Amniotic epithelial cell (primary cell): ENCODE data around the gene ACSF3.
A peak's percentile ranks its signal among the peaks of the same experiment; 100 is the strongest.
"Not testable (repeated sequence)": the region's sequence is repeated elsewhere in the genome, so short reads cannot be mapped to it uniquely, and the experiment has no call there.

Experiments
- DNase-seq: peaks from one replicate; pipeline ENCODE4 v3.0.0-alpha.2; 2010; ENCODE audit warnings: low read depth

The ACSF3 gene

DNA sequence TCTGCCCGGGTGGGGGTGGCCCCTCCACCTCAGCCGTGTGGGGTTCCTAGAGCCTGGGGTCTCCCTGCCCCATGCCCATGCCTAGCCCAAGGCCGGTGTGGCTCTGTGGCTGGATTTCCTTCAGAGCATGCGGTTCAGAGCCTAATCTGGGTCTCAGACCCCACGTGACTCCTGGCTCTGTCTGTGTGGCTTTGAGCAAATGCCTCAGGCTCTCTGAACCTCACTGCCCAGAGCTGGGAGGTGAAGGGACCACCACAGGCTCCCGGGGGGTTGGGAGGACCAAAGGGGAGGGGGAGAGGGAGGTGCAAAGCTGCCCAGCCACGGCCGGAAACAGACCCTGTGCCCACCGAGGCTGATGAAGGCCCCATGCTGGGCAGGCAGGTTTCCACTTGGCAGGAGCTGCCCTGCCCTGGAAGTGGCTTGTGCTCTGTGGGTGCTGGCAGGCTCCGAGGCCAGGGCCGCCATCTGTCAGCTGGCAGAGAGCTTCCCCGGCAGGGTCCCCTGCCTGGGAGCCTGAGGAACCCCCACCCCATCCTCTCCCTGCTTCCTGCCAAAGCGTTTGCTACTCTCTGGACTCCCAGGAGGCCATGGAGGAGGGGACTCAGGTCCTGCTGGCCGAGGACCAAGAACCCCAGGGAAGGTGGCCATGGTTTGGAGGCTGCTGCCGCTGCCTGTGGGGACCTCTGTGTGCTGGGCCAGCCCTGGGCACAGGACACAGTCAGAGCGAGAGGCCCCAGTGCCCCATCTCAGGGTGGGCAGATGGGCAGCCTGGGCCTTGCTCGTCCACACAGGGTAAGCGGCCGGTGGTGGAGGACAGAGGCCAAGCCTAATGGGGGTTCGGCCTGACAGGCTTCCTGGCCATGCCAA lies 81.9 kb downstream of the ACSF3 start:
- DNase-seq, result no peak

DNA sequence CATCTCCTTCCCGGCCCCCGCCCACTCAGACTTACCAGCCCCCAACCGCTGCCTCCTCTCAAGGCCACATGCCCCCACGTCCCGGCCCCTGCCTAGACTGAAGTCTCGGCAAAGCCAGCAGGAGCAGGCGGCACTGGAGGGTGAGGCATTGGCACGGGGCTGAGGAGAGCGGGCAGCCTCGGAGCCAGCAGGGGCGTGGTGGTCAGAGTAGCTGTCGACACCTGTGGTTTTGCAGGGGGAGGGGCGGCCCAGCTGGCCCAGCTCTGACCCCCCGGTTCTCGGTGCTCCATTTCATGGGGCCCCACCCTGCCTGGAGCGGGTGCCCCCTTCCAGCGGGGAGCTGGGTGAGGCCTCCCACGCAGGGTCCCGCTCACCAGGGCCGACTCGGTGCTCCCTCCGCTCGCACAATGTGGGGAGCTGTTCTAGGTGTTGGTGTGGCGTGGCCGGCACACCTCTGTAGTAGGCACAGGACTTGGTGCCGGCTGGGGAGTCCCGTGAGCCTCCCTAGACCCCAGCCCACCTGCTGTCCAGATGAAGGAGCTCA lies 82.6 kb downstream of the ACSF3 start:
- DNase-seq, result no peak

DNA sequence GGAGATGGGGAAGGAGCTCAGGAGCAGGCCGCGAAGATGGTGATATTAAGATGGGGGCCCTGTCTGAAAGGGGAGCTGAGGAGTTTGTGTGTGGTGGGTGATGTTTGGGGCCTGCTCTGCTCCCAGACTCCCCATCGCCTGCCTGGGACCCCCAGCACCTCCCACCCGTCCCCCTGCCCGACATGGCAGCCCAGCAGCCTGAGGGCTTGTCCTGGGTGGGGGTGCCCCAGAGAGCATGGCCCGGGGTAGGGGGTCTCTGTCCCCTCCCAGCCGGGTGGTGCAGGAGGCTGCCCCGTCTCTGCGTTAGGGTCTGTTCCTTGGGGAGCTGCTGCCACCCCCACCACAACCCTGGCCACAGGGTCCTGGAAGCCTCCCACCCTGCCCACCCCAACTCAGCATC lies 83.1 kb downstream of the ACSF3 start:
- no peak for DNase-seq

DNA sequence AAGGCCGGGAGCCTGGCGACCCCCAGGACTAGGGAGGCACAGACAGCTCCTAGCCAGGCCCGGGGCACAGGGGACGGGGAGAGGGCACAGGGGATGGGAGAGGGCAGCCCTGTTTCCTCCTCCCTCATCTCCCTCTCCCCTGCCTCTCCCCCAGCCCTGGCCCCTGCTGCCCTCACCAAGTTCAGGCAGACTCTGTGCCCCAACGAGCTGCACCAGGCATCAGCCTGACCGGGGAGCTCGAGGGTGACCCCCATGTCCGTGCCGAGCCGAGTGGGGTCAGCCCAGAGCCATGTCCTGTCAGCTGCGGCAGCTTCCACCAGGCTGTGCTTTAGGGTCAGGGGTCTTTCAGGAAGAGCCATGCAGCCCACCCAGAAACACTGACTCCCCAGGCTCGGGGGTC lies 83.8 kb downstream of the ACSF3 start:
- DNase-seq, result no peak

DNA sequence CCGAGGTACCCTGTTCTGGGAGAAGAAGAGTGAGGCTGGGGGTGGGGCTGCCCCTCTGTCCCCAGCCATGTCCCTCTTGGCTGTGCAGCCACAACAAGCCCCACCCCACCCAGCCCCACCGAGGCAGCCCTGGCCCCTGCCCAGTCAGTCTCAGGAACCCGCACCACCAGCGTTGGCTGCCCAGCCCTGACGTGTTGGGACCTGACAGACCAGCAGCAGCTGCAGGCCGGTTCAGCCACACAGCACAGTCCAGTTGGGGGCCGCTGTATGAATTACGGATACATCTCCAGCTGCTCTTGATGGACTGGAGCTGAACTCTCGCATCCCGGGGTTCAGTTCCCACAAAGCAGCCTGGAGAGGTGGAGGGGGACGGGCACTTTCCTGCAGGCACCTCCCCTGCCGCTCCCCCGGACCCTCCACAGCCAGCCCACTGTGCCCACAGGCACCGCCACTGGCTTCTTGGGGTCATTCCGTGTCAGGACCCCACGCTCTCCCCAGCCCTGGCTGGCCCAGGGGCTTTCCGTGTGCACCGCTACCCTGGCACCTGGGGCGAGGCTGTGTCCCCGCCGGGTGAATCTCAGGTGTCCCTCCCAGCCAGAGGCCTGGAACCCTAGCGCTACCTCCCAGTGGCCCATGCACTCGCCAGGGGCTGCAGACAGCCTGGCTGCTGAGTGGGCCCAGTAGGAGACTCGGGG lies 84.9 kb downstream of the ACSF3 start:
- DNase-seq, result no peak

DNA sequence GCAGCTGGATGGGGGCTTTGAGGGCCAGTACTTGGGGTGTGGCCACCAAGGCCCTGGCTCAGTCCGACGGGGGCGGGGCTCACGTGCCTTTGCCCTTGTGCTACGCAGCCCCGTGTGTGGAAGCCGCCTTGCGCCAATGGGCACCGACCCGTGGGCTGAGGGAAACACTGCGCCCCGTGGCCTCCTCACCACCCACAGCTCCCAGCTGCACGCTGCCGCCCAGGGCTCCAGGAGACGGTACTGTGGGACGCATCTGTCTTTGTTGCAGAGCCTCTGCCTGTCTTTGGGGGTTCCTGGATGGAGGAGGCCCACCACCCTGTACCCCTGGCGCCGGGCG lies 85.5 kb downstream of the ACSF3 start:
- DNase-seq, result no peak

DNA sequence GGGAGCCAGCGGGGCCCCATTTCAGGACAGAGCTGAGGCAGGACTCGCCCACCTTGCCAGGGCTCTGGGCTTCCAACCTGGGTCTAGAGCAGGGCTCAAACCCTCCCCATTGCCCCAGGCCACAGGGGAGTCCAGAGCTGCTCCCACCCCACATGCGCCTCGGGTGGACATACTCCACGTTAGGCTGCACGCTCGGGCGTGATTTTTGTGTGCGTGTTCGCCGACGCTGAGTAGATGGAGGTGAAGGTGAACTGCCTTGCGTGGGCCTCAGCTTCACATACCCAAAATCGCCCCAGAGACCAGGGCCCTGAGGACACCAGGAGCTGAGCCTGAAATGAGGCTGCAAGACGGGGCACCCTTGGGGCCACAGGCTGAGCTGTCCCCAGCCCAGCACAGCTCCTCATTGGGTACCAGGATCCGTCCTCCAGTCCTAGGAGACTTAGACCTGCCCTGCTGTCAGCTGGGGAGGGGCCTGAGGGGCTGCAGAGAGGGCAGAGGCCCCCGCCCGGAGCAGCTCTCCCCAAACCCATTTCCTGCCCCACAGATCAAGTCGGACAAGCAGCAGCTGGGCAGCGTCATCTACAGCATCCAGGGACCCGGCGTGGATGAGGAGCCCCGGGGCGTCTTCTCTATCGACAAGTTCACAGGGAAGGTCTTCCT lies 86.1 kb downstream of the ACSF3 start:
- DNase-seq, result no peak

DNA sequence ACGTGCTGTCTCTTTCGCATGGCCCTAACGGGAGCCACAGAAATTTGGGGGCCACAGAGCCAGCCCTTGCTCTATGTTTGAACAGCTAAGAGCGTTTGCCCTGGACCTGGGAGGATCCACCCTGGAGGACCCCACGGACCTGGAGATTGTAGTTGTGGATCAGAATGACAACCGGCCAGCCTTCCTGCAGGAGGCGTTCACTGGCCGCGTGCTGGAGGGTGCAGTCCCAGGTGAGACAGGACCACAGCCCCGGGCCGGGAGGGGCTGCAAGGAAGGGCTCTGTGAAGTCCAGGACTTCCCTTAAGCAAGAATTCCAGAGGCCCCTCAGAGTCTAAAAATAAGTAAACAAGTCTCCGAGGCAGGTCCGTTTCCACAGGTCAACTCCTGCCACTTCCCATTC lies 89.8 kb downstream of the ACSF3 start:
- no peak for DNase-seq

DNA sequence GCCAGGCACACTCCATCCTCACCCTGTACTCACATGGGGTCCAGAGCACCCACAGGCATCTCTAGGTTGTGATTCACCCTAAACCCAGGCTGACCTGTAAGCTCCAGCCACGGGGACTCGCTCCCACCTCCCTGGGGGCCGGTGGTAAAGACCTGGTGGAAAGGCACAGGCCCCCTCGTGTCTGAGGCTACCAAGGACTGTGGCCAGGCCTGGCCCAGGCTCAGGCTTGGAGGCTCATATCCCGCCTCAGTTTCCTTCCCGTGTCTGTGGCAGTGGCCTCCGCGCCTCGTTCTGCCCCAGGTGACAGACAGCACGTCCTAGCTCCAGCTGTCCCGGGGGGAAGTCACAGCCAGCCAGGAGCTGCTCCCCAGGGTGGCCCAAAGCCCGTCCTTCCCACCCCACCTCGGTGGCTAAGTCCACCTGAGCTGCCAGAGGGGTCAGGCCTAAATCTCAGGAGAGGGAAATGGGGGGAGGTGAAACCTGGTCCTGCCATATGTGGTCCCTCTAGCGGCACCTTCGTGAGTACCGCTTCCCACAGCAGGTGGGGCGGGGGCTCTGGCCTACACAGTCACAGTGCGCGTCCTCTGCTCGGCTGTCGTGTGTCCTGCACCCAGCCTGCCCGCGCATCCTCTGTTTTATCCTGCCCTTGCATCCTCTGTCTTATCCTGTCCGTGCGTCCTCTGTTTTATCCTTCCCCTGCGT lies 90.5 kb downstream of the ACSF3 start:
- no peak for DNase-seq

DNA sequence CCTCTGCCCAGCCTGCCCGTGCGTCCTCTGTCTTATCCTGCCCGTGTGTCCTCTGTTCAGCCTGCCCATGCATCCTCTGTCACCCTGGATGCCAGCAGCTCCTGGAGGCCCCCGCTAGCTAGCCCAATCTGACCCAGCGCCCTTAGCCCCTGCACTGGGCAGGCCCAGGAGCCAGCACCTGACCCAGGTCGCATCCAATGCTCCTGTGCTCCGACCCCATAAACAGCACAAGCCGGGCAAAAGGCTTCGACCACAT lies 91.0 kb downstream of the ACSF3 start:
- no peak for DNase-seq

DNA sequence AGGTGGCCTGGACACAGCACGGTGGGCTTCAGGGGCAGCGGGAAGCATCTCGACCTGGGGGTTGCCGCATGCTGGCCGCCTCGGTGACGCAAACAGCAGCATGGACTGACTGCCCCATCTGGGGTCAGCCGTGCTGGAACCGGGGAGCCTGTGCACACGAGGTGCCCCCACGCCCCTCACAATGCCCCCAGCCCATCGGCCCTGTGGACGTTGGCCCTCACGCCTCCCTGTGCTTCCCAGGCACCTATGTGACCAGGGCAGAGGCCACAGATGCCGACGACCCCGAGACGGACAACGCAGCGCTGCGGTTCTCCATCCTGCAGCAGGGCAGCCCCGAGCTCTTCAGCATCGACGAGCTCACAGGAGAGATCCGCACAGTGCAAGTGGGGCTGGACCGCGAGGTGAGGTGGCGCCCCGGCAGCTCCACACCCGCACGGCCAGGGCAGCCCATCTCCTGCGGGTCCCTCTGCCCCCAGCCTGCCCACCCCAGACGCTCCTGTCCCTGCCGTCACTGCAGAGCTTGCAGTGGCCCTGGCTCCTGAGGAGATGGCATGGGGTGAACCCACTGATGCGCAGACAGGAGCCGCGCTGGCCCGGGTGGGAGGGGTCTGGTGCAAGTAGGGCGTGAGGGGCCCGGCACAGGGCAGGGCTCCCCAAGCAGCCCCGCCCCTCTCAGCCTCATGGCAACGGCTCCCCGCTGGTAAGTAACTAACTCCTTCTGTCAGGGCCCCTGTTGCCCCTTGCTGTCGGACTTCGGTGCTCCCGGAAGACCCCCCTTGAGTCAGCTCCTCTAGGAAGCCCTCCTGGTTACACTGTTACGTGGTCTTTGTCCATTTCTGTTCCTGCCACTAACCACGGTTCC lies 91.5 kb downstream of the ACSF3 start:
- DNase-seq, result no peak

DNA sequence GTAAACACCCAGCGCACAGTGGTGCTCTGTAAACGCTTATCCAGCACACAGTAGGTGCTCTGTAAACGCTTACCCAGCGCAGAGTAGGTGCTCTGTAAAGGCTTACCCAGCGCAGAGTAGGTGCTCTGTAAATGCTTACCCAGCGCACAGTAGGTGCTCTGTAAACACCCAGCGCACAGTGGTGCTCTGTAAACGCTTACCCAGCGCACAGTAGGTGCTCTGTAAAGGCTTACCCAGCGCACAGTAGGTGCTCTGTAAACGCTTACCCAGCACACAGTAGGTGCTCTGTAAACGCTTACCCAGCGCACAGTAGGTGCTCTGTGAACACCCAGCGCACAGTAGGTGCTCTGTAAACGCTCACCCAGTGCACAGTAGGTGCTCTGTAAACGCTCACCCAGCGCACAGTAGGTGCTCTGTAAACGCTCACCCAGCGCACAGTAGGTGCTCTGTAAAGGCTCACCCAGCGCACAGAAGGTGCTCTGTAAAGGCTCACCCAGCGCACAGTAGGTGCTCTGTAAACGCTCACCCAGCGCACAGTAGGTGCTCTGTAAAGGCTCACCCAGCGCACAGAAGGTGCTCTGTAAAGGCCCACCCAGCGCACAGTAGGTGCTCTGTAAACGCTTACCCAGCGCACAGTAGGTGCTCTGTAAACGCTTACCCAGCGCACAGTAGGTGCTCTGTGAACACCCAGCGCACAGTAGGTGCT lies 92.4 kb downstream of the ACSF3 start:
- not testable (repeated sequence) for DNase-seq

DNA sequence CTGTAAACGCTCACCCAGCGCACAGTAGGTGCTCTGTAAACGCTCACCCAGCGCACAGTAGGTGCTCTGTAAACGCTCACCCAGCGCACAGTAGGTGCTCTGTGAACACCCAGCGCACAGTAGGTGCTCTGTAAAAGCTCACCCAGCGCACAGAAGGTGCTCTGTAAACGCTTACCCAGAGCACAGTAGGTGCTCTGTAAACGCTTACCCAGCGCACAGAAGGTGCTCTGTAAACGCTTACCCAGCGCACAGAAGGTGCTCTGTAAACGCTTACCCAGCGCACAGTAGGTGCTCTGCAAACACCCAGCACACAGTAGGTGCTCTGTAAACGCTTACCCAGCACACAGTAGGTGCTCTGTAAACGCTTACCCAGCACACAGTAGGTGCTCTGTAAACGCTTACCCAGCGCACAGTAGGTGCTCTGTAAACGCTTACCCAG lies 93.0 kb downstream of the ACSF3 start:
- DNase-seq, result peak; percentile 27

DNA sequence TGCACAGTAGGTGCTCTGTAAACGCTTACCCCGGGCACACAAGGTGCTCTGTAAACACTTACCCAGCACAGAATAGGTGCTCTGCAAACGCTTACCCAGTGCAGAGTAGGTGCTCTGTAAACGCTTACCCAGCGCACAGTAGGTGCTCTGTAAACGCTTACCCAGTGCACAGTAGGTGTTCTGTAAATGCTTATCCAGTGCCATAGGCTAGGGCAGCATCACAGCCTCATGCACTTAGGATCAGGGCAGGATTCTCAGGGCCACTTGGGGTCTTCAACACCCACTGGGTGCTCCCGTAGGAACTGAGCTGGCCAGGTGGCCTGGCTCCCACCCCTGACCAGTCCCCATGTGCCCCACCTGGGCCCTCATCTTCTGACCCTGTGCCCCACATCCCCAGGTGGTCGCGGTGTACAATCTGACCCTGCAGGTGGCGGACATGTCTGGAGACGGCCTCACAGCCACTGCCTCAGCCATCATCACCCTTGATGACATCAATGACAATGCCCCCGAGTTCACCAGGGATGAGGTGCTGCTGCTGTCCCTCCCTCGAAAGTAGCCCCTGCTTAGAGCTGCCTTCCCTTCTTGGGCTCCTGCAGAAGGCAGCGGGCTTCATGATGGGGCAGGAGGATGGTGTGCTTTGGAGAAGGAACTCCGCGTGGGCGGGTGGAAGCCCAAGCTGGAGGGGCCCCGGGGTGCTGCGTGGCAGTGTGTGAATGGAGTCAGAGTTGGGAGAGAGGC lies 93.5 kb downstream of the ACSF3 start:
- DNase-seq, result peak; percentile 54

DNA sequence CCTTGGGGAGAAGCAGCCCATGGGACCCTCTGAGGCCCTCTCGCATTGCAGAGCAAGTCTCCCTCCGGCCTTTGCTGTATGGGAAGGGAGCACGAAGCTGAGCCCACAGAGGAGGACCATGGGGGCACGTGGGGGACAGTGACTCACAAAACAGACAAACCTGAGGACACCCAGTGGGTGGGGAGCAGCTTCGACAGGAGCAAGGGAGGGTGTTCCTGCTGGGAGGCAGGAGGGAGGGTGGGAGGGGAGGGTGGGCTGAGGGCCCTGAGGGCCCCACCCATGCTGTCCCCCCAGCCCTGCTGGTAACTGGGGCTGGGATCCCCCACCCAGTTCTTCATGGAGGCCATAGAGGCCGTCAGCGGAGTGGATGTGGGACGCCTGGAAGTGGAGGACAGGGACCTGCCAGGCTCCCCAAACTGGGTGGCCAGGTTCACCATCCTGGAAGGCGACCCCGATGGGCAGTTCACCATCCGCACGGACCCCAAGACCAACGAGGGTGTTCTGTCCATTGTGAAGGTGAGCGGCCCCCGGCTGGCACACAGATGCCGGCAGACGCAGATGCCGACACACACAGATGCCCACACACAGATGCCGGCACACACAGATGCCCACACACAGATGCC lies 94.2 kb downstream of the ACSF3 start:
- no peak for DNase-seq

DNA sequence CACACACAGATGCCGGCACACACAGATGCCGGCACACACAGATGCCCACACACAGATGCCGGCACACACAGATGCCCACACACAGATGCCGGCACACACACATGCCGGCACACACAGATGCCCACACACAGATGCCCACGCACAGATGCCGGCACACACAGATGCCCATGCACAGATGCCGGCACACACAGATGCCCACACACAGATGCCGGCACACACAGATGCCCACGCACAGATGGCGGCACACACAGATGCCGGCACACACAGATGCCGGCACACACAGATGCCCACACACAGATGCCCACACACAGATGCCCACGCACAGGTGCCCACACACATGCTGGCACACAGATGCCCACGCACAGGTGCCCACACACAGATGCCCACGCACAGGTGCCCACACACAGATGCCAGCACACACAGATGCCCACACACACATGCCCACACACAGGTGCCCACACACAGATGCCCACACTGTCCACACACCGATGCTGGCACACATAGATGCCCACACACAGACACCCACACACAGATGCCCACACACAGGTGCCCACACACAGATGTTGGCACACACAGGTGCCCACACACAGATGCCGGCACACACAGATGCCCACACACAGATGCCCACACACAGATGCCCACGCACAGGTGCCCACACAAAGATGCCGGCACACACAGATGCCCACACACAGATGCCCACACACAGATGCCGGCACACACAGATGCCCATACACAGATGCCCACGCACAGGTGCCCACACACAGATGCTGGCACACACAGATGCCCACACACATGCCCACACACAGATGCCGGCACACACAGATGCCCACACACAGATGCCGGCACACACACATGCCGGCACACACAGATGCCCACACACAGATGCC lies 95.1 kb downstream of the ACSF3 start:
- DNase-seq, result not testable (repeated sequence)

DNA sequence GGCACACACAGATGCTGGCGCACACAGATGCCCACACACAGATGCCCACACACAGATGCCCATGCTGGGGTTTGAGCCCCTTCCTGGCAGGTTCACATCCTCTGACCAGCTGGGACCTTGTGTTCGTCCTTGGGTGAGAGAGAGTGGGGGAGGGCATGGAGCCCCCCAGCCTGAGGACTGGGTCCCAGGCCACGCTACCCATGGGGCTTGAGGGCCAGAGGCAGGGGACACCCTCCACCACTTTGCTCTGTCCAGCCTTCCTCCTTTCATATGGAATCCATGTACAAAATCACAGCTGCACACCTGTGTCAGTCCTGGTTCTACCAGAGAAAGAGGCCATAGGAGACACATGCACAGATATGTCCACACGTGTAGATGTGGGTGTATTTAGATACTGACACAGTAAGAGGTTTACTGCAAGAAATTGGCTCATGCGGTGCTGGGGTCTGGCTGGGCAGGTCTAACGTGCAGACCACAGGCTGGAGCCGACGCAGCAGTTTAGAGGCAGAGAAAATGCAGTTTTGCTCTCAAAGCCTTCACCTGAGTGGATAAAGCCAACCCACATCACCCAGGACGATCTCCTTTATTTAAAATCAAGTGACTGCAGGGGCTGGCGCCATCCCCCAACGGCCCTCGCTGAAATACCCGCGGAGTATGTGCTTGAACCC lies 95.8 kb downstream of the ACSF3 start:
- DNase-seq, result no peak
